ENCODE data around the gene DNAJC15. TPM values are rescaled to one million over a fixed set of nuclear protein-coding genes. Genes with fewer than 3 reads are reported as not detected.

The DNAJC15 gene
- total and polyA plus RNA-seq, 2 of the 4 experiments (the other 2 are of a cell fraction): 7.0 to 22.0 TPM

DNA sequence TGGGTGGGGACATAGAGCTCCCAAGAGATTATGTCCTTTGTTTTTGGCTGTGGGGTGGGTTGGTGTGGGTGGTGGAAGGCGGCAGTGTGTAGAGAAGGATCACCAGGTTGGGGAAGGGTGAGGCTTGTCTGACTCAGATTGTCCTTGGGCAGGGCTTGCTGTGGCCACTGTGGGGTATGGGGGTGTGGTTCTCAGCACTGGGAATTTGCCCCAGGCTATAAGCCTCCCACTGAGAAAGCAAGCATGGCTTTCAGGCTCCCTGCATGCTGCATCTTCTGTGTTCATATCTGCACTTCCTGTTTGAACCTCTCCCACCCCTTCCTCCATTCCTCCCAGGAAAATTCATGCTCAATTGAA, 34.9 kb downstream of the DNAJC15 start:
- H3K23ac ChIP-seq (ENCODE audit: low read depth, low read length): no peak overlapping the region
- CTCF ChIA-PET: interaction anchor here (1.2 kb wide), 1 partner anchor 49 kb away, joined by 4 read pairs; no protein-coding TSS in a partner anchor
- peaks cover 3% of the 10 kb centered on the region; the same call in 1 of the 2 replicates for H4K20me1 ChIP-seq (ENCODE audit: insufficient read depth, low read length)
- ATAC-seq (ENCODE audit: low read depth) (peak; percentile 47), DNase-seq (peak; percentile 62)
- peak overlapping the region; percentile 2; the same call in 1 of the 2 replicates for H3K4me2 ChIP-seq (ENCODE audit: low read depth, low read length)
- peak overlapping the region; percentile 71; the same call in 1 of the 2 replicates for H2AK5ac ChIP-seq (ENCODE audit: low read depth, low read length)
- H3K18ac ChIP-seq (ENCODE audit: low read depth, low read length): no peak overlapping the region; the same call in 1 of the 2 replicates
- peaks cover 31 to 68% of the 10 kb centered on the region in 2 experiments for H3K79me1 ChIP-seq (ENCODE audit: low read depth in 1 of 2, low read length in 2 of 2)
- H4K91ac ChIP-seq (ENCODE audit: insufficient read depth, low read depth, low read length): 0 out of 2 replicates have a peak overlapping the region, but pooled peaks have one; percentile 48
- no peaks in the 10 kb centered on the region for H3K27me3 ChIP-seq (ENCODE audit: control insufficient read depth, insufficient read depth, low read length)
- intact Hi-C loops (cut with micrococcal nuclease) (loop anchor here (10.0 kb wide), 1 partner anchor 393 kb away; no protein-coding TSS in a partner anchor), dilution Hi-C loops (cut with HindIII; ENCODE audit: low sequenced_read_pairs, unreplicated experiment) (no loop called here), in situ Hi-C loops (cut with MboI; ENCODE audit: low sequenced_read_pairs) (no loop called here)
- H3K36me3 ChIP-seq (ENCODE audit: control insufficient read depth, insufficient read depth, low read length): no peaks in the 10 kb centered on the region
- no peak overlapping the region; the same call in 1 of the 2 replicates for H4K5ac ChIP-seq (ENCODE audit: low read depth, low read length)
- peak overlapping the region; percentile 55 for H2BK5ac ChIP-seq (ENCODE audit: low read depth, low read length, poor library complexity, severe bottlenecking)
- H3K27ac ChIP-seq (ENCODE audit: insufficient read depth, low read length): no peak overlapping the region
- H3K4me1 ChIP-seq (ENCODE audit: control insufficient read depth, insufficient read depth, low read length): peaks cover 12% of the 10 kb centered on the region
- H2AFZ ChIP-seq (replicated peaks; ENCODE audit: low read length, poor library complexity): peak overlapping the region; percentile 45
- peak overlapping the region; percentile 39 for H2AK9ac ChIP-seq (replicated peaks; ENCODE audit: low read depth, low read length, poor library complexity)
- TF ChIP-seq CEBPB (IDR thresholded peaks at IDR 0.05; ENCODE audit: low read depth, low read length) (no peak), MXI1 (IDR thresholded peaks at IDR 0.05; ENCODE audit: borderline replicate concordance, low read depth, low read length) (no peak), RAD21 (IDR thresholded peaks at IDR 0.05; ENCODE audit: low read length) (no peak), NFE2L2 (IDR thresholded peaks at IDR 0.05; ENCODE audit: low read depth, low read length) (no peak), MAFK (IDR thresholded peaks at IDR 0.05; ENCODE audit: low read depth, low read length) (no peak), SMC3 (IDR thresholded peaks at IDR 0.05; ENCODE audit: low read depth, low read length) (no peak), FOS (IDR thresholded peaks at IDR 0.05; ENCODE audit: low read depth, low read length) (no peak), MAZ (IDR thresholded peaks at IDR 0.05; ENCODE audit: borderline replicate concordance, low read depth, low read length) (no peak), RCOR1 (IDR thresholded peaks at IDR 0.05; ENCODE audit: insufficient replicate concordance, low read length) (no peak), CHD1 (IDR thresholded peaks at IDR 0.05; ENCODE audit: low read depth, low read length) (no peak), POLR2A (IDR thresholded peaks at IDR 0.05; ENCODE audit: low read depth, low read length) (no peak), RFX5 (IDR thresholded peaks at IDR 0.05; ENCODE audit: low read depth, low read length) (no peak), BHLHE40 (IDR thresholded peaks at IDR 0.05; ENCODE audit: low read depth, low read length) (no peak)
- TF ChIP-seq, protein P1, sequence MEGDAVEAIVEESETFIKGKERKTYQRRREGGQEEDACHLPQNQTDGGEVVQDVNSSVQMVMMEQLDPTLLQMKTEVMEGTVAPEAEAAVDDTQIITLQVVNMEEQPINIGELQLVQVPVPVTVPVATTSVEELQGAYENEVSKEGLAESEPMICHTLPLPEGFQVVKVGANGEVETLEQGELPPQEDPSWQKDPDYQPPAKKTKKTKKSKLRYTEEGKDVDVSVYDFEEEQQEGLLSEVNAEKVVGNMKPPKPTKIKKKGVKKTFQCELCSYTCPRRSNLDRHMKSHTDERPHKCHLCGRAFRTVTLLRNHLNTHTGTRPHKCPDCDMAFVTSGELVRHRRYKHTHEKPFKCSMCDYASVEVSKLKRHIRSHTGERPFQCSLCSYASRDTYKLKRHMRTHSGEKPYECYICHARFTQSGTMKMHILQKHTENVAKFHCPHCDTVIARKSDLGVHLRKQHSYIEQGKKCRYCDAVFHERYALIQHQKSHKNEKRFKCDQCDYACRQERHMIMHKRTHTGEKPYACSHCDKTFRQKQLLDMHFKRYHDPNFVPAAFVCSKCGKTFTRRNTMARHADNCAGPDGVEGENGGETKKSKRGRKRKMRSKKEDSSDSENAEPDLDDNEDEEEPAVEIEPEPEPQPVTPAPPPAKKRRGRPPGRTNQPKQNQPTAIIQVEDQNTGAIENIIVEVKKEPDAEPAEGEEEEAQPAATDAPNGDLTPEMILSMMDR (conservative IDR thresholded peaks at IDR 0.05; ENCODE audit: low read depth, low read length): no peak
- TF ChIP-seq, protein P2, sequence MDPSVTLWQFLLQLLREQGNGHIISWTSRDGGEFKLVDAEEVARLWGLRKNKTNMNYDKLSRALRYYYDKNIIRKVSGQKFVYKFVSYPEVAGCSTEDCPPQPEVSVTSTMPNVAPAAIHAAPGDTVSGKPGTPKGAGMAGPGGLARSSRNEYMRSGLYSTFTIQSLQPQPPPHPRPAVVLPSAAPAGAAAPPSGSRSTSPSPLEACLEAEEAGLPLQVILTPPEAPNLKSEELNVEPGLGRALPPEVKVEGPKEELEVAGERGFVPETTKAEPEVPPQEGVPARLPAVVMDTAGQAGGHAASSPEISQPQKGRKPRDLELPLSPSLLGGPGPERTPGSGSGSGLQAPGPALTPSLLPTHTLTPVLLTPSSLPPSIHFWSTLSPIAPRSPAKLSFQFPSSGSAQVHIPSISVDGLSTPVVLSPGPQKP (IDR thresholded peaks at IDR 0.05; ENCODE audit: borderline replicate concordance, low read depth, low read length): no peak
- TF ChIP-seq, protein P3, sequence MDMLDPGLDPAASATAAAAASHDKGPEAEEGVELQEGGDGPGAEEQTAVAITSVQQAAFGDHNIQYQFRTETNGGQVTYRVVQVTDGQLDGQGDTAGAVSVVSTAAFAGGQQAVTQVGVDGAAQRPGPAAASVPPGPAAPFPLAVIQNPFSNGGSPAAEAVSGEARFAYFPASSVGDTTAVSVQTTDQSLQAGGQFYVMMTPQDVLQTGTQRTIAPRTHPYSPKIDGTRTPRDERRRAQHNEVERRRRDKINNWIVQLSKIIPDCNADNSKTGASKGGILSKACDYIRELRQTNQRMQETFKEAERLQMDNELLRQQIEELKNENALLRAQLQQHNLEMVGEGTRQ (IDR thresholded peaks at IDR 0.05; ENCODE audit: low read depth, low read length): no peak
- peak overlapping the region; percentile 86 for H3K14ac ChIP-seq (replicated peaks; ENCODE audit: low read depth, low read length)
- no TSS peak for BruUV-seq (replicated peaks)
- no peak overlapping the region for H3K9ac ChIP-seq (ENCODE audit: low read depth, low read length)
- peak overlapping the region; percentile 1; the same call in 1 of the 2 replicates for H2BK20ac ChIP-seq (ENCODE audit: low read depth, low read length)
- H3K4me3 ChIP-seq (ENCODE audit: insufficient read depth, low read depth, low read length): no peak overlapping the region
- no CpG with 5 or more reads among the region's 1 CpG for WGBS, 2 experiments (ENCODE audit: extremely low coverage in 2 of 2, insufficient read length in 1 of 2)
- POLR2A ChIA-PET (ENCODE audit: unreplicated experiment): interaction anchor here (0.6 kb wide), 1 partner anchor 699 kb away, joined by 3 read pairs; no protein-coding TSS in a partner anchor
- peak overlapping the region; percentile 72 for H3K4ac ChIP-seq (ENCODE audit: low read depth, low read length)
- no peak overlapping the region for H2BK15ac ChIP-seq (ENCODE audit: low read depth, low read length)
- peaks cover 12% of the 10 kb centered on the region for H3K9me1 ChIP-seq (ENCODE audit: insufficient read depth, low read length)
- no peak overlapping the region for H3K56ac ChIP-seq (ENCODE audit: extremely low read depth, insufficient read depth, low read length)
- H4K8ac ChIP-seq (ENCODE audit: low read depth in 2 of 2, low read length in 2 of 2): peak overlapping the region in 1 of 2 experiments; percentile 58; a peak in 1 of 4 replicates
- peak overlapping the region; percentile 22; the same call in 1 of the 2 replicates for H2BK120ac ChIP-seq (ENCODE audit: low read depth, low read length)
- no peaks in the 10 kb centered on the region for H3K9me3 ChIP-seq (ENCODE audit: control insufficient read depth, insufficient read depth, low read length)
